Amniotic stem cell (primary cell): ENCODE data around the gene SLC2A6.

Source experiments
- DNase-seq: peaks from one replicate; lab custom pipeline; 2025; lab: John Stamatoyannopoulos, UW

The SLC2A6 gene

GRCh38 chr9:133477461-133477860, 1.4 kb downstream of the SLC2A6 start:
- no peak for DNase-seq

- no peak for DNase-seq
Measured at GRCh38 chr9:133476941-133477340, 2.0 kb downstream of the SLC2A6 start.

- DNase-seq = no peak
Measured at GRCh38 chr9:133476036-133476931, 2.6 kb downstream of the SLC2A6 start.

GRCh38 chr9:133475292-133476012, 3.4 kb downstream of the SLC2A6 start:
- DNase-seq = no peak

- DNase-seq = no peak
Measured at GRCh38 chr9:133474853-133475252, 4.0 kb downstream of the SLC2A6 start.

GRCh38 chr9:133474215-133474614, 4.7 kb downstream of the SLC2A6 start:
- DNase-seq = no peak

GRCh38 chr9:133473743-133474142, 5.2 kb downstream of the SLC2A6 start:
- no peak for DNase-seq

- DNase-seq = no peak
Measured at GRCh38 chr9:133472753-133473378, 6.0 kb downstream of the SLC2A6 start.

GRCh38 chr9:133472277-133472645, 6.6 kb downstream of the SLC2A6 start:
- DNase-seq = no peak

- DNase-seq = no peak
Measured at GRCh38 chr9:133471551-133472276, 7.2 kb downstream of the SLC2A6 start.

GRCh38 chr9:133470988-133471387, 7.9 kb downstream of the SLC2A6 start:
- DNase-seq = no peak

- no peak for DNase-seq
Measured at GRCh38 chr9:133470427-133470924, 8.4 kb downstream of the SLC2A6 start.

GRCh38 chr9:133468777-133469421, 10.0 kb downstream of the SLC2A6 start:
- no peak for DNase-seq

- DNase-seq = no peak
Measured at GRCh38 chr9:133468374-133468773, 10.5 kb downstream of the SLC2A6 start.

GRCh38 chr9:133467101-133467500, 11.8 kb downstream of the SLC2A6 start:
- DNase-seq = no peak

- no peak for DNase-seq
Measured at GRCh38 chr9:133465984-133466383, 12.9 kb downstream of the SLC2A6 start.

GRCh38 chr9:133464638-133465037, 14.3 kb downstream of the SLC2A6 start:
- no peak for DNase-seq

GRCh38 chr9:133463864-133464615, 14.9 kb downstream of the SLC2A6 start:
- no peak for DNase-seq

- no peak for DNase-seq
Measured at GRCh38 chr9:133463234-133463863, 15.6 kb downstream of the SLC2A6 start.

- no peak for DNase-seq
Measured at GRCh38 chr9:133461975-133462374, 16.9 kb downstream of the SLC2A6 start.
